ENCODE results near the gene AUNIP.

AUNIP gene

GRCh38 chr1:25832336-25833037, 26.8 kb downstream of the AUNIP start:
- DNase-seq (ENCODE audit: low read depth in 1 of 2, low spot score in 1 of 2) = no peak

GRCh38 chr1:25831569-25832196, 27.6 kb downstream of the AUNIP start:
- no peak for DNase-seq (ENCODE audit: low read depth in 1 of 2, low spot score in 1 of 2)

- DNase-seq (ENCODE audit: low read depth in 1 of 2, low spot score in 1 of 2) = no peak
Measured at GRCh38 chr1:25829046-25829445, 30.2 kb downstream of the AUNIP start.

- DNase-seq (ENCODE audit: low read depth in 1 of 2, low spot score in 1 of 2) = no peak
Measured at GRCh38 chr1:25828491-25828890, 30.8 kb downstream of the AUNIP start.

GRCh38 chr1:25826571-25826970, 32.7 kb downstream of the AUNIP start:
- no peak for DNase-seq (ENCODE audit: low read depth in 1 of 2, low spot score in 1 of 2)

- no peak for DNase-seq (ENCODE audit: low read depth in 1 of 2, low spot score in 1 of 2)
Measured at GRCh38 chr1:25825605-25826004, 33.7 kb downstream of the AUNIP start.

GRCh38 chr1:25821630-25822091, 37.6 kb downstream of the AUNIP start:
- no peak for DNase-seq (ENCODE audit: low read depth in 1 of 2, low spot score in 1 of 2)

GRCh38 chr1:25821112-25821476, 38.2 kb downstream of the AUNIP start:
- DNase-seq (ENCODE audit: low read depth in 1 of 2, low spot score in 1 of 2) = no peak

GRCh38 chr1:25820247-25821111, 38.8 kb downstream of the AUNIP start:
- peak; percentile 26 to 41 for DNase-seq (ENCODE audit: low read depth in 1 of 2, low spot score in 1 of 2)

GRCh38 chr1:25819491-25820246, 39.6 kb downstream of the AUNIP start, which contains the start of gene MTFR1L:
MTFR1L (plus strand) TSS chr1:25819954; CDS start chr1:25823105, 3,151 bp downstream.
- peak; percentile 82 to 91 for DNase-seq (ENCODE audit: low read depth in 1 of 2, low spot score in 1 of 2)

- DNase-seq (ENCODE audit: low read depth in 1 of 2, low spot score in 1 of 2) = no peak
Measured at GRCh38 chr1:25818569-25818968, 40.7 kb downstream of the AUNIP start.

GRCh38 chr1:25817840-25818501, 41.3 kb downstream of the AUNIP start:
- no peak for DNase-seq (ENCODE audit: low read depth in 1 of 2, low spot score in 1 of 2)

GRCh38 chr1:25816112-25816718, 43.0 kb downstream of the AUNIP start:
- DNase-seq (ENCODE audit: low read depth in 1 of 2, low spot score in 1 of 2) = no peak

- DNase-seq (ENCODE audit: low read depth in 1 of 2, low spot score in 1 of 2) = no peak
Measured at GRCh38 chr1:25815208-25816111, 43.8 kb downstream of the AUNIP start.

GRCh38 chr1:25814549-25815087, 44.6 kb downstream of the AUNIP start:
- DNase-seq (ENCODE audit: low read depth in 1 of 2, low spot score in 1 of 2) = no peak

GRCh38 chr1:25813734-25814471, 45.4 kb downstream of the AUNIP start:
- DNase-seq (ENCODE audit: low read depth in 1 of 2, low spot score in 1 of 2) = no peak

GRCh38 chr1:25813071-25813733, 46.1 kb downstream of the AUNIP start:
- no peak for DNase-seq (ENCODE audit: low read depth in 1 of 2, low spot score in 1 of 2)

Measured in stimulated activated CD4-positive, alpha-beta T cell treated with anti-CD3 and anti-CD28 coated beads, Interleukin-15, amount 100 ng/mL, for 1 hour (primary cell).